ENCODE results near the gene CDK14. TPM values are rescaled to one million over a fixed set of nuclear protein-coding genes. Genes with fewer than 3 reads are reported as not detected.

Gene CDK14
- total RNA-seq, 2 donors from 2014 or later: 10.8 to 14.6 TPM

DNA sequence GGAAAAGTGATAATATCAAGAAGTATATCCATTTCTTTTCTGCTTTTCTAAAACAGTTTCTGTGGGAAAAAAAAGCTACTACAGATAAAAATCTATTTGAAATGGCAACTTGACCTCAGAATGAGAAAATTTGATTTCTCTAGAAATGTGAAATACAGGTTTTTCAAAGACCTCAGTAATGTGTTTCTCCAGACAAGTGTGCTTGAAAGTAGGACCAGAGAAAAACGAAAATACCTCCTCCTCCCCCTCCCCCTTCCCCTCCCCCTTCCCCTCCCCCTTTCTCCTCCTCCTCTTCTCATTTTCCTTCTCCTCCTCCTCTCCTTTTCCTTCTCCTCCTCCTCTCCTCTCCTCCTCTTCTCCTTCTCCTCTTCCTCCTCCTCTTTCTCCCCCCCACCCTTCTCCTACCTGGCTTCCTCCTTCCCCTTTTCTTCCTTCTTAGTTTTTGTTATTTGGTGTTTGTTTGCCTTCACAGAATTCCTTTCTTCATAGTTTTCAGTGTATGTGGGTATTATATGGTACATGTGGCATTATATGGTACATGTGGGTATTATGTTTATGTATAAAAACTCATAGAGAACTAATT, 179.4 kb downstream of the CDK14 start:
- no peaks in the 10 kb centered on the region for H3K4me1 ChIP-seq (ENCODE audit: control insufficient read depth in 1 of 2, low read depth in 2 of 2)
- TF ChIP-seq, protein P1, sequence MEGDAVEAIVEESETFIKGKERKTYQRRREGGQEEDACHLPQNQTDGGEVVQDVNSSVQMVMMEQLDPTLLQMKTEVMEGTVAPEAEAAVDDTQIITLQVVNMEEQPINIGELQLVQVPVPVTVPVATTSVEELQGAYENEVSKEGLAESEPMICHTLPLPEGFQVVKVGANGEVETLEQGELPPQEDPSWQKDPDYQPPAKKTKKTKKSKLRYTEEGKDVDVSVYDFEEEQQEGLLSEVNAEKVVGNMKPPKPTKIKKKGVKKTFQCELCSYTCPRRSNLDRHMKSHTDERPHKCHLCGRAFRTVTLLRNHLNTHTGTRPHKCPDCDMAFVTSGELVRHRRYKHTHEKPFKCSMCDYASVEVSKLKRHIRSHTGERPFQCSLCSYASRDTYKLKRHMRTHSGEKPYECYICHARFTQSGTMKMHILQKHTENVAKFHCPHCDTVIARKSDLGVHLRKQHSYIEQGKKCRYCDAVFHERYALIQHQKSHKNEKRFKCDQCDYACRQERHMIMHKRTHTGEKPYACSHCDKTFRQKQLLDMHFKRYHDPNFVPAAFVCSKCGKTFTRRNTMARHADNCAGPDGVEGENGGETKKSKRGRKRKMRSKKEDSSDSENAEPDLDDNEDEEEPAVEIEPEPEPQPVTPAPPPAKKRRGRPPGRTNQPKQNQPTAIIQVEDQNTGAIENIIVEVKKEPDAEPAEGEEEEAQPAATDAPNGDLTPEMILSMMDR (IDR thresholded peaks at IDR 0.05): no peak
- no peak for ATAC-seq (ENCODE audit: insufficient number of reproducible peaks, low FRiP score, low read depth)

DNA sequence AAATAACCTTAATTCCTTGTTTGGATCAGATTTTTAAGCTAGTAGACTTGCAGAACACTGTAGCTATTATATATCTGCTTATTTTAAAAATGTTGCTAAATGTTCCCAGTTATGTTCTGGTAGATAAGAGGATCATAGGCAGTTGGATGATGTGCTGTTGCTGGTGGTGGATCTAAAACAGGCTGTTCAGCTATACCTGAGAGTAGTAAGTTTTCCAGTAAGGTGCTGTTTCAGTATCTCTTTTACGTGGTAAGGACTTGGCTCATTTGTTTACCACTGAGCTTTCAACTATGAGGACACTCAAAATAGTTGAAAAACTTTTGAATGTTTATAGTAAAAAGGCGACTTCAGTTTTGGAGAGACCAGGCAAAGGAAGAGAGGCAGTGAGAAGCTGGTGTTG, 180.9 kb downstream of the CDK14 start:
- Histone ChIP-seq H3K4me3 (no peak overlapping the region), H3K27ac (no peak overlapping the region), H3K36me3 (no peaks in the 10 kb centered on the region), H3K4me1 (ENCODE audit: control insufficient read depth in 1 of 2, low read depth in 2 of 2) (no peaks in the 10 kb centered on the region), H3K9me3 (no peaks in the 10 kb centered on the region), H3K27me3 (replicated peaks; ENCODE audit: insufficient read depth) (no peaks in the 10 kb centered on the region)
- DNase-seq (ENCODE audit: low spot score): no peak
- no peak for ATAC-seq (ENCODE audit: insufficient number of reproducible peaks, low FRiP score, low read depth)
- TF ChIP-seq, protein P1 (IDR thresholded peaks at IDR 0.05): no peak

More for the DNA sequence above, 179.4 kb downstream of the CDK14 start:
- H3K27me3 ChIP-seq (replicated peaks; ENCODE audit: insufficient read depth): no peaks in the 10 kb centered on the region
- H3K36me3 ChIP-seq: no peaks in the 10 kb centered on the region
- no peak overlapping the region for H3K4me3 ChIP-seq
- no peak overlapping the region for H3K27ac ChIP-seq
- DNase-seq (ENCODE audit: low spot score): no peak
- no peaks in the 10 kb centered on the region for H3K9me3 ChIP-seq

DNA sequence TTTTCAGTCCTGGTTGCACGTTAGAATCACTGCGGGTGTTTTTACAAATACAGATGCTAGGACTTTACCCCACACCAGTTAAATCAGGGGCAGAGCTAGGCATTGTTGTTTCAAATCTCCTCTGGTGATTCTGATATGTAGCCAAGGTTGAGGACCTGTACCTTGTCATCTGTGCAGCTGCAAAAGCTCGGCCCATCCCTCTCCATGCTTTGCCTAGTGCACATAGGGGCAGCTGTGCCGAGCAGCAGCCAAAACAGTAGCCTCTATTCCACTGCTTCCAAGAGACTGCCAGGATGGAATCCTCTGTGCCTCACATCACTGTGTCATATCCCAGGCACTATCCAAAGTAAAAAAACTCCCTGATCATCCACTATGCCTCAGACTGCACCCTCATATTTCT, 181.3 kb downstream of the CDK14 start:
- no peak for DNase-seq (ENCODE audit: low spot score)

DNA sequence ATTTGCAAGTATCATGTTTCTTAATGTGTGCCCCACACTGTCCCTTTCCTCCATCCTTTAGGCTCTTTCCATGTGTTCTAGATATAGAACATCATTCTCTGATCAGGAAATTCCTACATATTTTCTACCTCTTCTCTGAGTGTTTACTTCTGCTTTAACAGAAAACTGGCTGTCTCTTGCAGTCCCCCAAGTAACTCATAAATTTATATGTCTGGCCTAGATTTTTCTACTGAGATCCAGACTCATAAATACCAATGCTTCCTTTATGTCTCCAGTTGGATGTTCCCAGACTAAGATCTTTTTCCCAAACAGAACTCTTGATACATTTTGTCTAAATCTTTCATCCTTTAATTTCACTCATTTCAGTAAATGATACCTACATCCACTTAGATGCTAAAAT, 181.8 kb downstream of the CDK14 start:
- Histone ChIP-seq H3K4me1 (ENCODE audit: control insufficient read depth in 1 of 2, low read depth in 2 of 2) (no peaks in the 10 kb centered on the region), H3K27ac (no peak overlapping the region), H3K36me3 (no peaks in the 10 kb centered on the region), H3K27me3 (replicated peaks; ENCODE audit: insufficient read depth) (no peaks in the 10 kb centered on the region), H3K9me3 (no peaks in the 10 kb centered on the region), H3K4me3 (no peak overlapping the region)
- ATAC-seq (ENCODE audit: insufficient number of reproducible peaks, low FRiP score, low read depth): no peak
- TF ChIP-seq, protein P1 (IDR thresholded peaks at IDR 0.05): no peak
- DNase-seq (ENCODE audit: low spot score): no peak

More for the DNA sequence above, 181.3 kb downstream of the CDK14 start:
- Histone ChIP-seq H3K4me3 (no peak overlapping the region), H3K9me3 (no peaks in the 10 kb centered on the region), H3K36me3 (no peaks in the 10 kb centered on the region), H3K27me3 (replicated peaks; ENCODE audit: insufficient read depth) (no peaks in the 10 kb centered on the region), H3K27ac (no peak overlapping the region), H3K4me1 (ENCODE audit: control insufficient read depth in 1 of 2, low read depth in 2 of 2) (no peaks in the 10 kb centered on the region)
- ATAC-seq (ENCODE audit: insufficient number of reproducible peaks, low FRiP score, low read depth): no peak
- TF ChIP-seq, protein P1 (IDR thresholded peaks at IDR 0.05): no peak

DNA sequence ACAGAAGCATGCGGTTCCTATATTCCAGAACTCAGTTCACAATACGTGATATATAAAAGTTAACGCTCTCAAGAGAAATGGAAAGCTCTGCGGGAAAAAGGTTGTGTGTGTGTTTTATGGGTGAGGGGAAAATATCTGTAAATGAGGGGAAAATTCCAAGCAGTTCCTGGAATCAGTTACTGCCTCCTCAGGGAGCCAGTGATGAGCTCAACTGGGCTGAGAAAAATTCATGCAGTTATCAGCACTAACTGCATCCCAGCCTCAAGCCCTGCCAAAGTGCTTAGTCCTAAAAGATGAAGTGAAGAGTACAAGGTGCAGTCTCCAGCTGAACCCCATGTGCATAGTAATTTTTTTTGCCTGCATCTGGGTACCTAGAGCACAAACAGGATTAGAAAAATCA, 191.9 kb downstream of the CDK14 start:
- DNase-seq (ENCODE audit: low spot score): no peak
- H3K9me3 ChIP-seq: no peaks in the 10 kb centered on the region
- H3K4me3 ChIP-seq: no peak overlapping the region
- no peaks in the 10 kb centered on the region for H3K36me3 ChIP-seq
- TF ChIP-seq, protein P1 (IDR thresholded peaks at IDR 0.05): no peak
- H3K27me3 ChIP-seq (replicated peaks; ENCODE audit: insufficient read depth): no peaks in the 10 kb centered on the region
- no peaks in the 10 kb centered on the region for H3K4me1 ChIP-seq (ENCODE audit: control insufficient read depth in 1 of 2, low read depth in 2 of 2)
- no peak overlapping the region for H3K27ac ChIP-seq
- no peak for ATAC-seq (ENCODE audit: insufficient number of reproducible peaks, low FRiP score, low read depth)

Data from thoracic aorta (tissue), 2 donors.